T-cell (primary cell): Measurements from ENCODE around the gene OPHN1. TPM values are rescaled to one million over a fixed set of nuclear protein-coding genes. Genes with fewer than 3 reads are reported as not detected.
A peak's percentile ranks its signal among the peaks of the same experiment; 100 is the strongest.

Source experiments
- ATAC-seq, 4 experiments: fragments of 200-7000 bp in 3 of 4; fragments of 150-1000 bp in 1 of 4; cut with Tn5 transposase; replicated peaks in 1 of 4; 1 replicate in 3 of 4; 2 replicates in 1 of 4; pipeline ENCODE4 v1.10.0; 2021; ENCODE audit warnings: moderate library complexity in 3 of 4, mild to moderate bottlenecking in 2 of 4, moderate number of reproducible peaks in 1 of 4
- CTCF ChIA-PET, 2 donors: fragments of 300-600 bp; sonication (Branson Sonifier 250); formaldehyde crosslinking; loops; one replicate each; lab custom pipeline; 2022; ENCODE audit warnings: antibody characterized with exemption in 2 of 2; lab: Charles Lee
- POLR2A ChIA-PET, 2 donors: fragments of 300-600 bp; sonication (Branson Sonifier 250); formaldehyde crosslinking; loops; one replicate each; lab custom pipeline; 2022; ENCODE audit warnings: antibody characterized with exemption in 2 of 2; lab: Charles Lee
- DNase-seq, 35 experiments: peaks; one replicate each; pipeline versions ENCODE4 v3.0.0 to v3.0.0-alpha.2; 2013 to 2023
- H3K27ac ChIP-seq: one replicate; pipeline ENCODE4 v1.5.1; 2013; ENCODE audit warnings: low read length
- H3K27me3 ChIP-seq, 2 experiments: replicated peaks in 1 of 2; 1 replicate in 1 of 2; 2 replicates in 1 of 2; pipeline versions ENCODE4 v1.6.1 to v1.7.0; 2013; ENCODE audit warnings: low read length in 1 of 2, mixed read lengths in 1 of 2; ENCODE audit not compliant: control insufficient read depth in 2 of 2, insufficient read depth in 2 of 2; ENCODE audit errors: extremely low read depth in 1 of 2
- H3K36me3 ChIP-seq, 2 donors: 1 replicate in 1 of 2; 2 replicates in 1 of 2; pipeline versions ENCODE4 v1.6.1 to v1.7.0; 2013; ENCODE audit warnings: low read length in 1 of 2; ENCODE audit not compliant: control insufficient read depth in 2 of 2, insufficient read depth in 1 of 2; ENCODE audit errors: extremely low read depth in 1 of 2
- H3K4me1 ChIP-seq, 2 experiments: 1 replicate in 1 of 2; 2 replicates in 1 of 2; pipeline versions ENCODE4 v1.6.1 to v1.7.0; 2013; ENCODE audit warnings: low read length in 2 of 2, mixed read lengths in 1 of 2; ENCODE audit not compliant: insufficient read depth in 2 of 2, control insufficient read depth in 1 of 2; ENCODE audit errors: extremely low read depth in 1 of 2
- H3K4me3 ChIP-seq, 2 donors: 1 replicate in 1 of 2; 2 replicates in 1 of 2; pipeline versions ENCODE4 v1.5.1 to v1.7.0; 2013; ENCODE audit warnings: mild to moderate bottlenecking in 2 of 2, low read length in 1 of 2, moderate library complexity in 1 of 2; ENCODE audit not compliant: control insufficient read depth in 1 of 2; ENCODE audit errors: extremely low read depth in 1 of 2
- H3K9me3 ChIP-seq: 2 replicates; pipeline ENCODE4 v1.7.0; 2013
- H3K27ac Mint-ChIP-seq, 2 donors: one replicate each; pipeline ENCODE4 v1.8.0; 2020 to 2021; ENCODE audit warnings: mild to moderate bottlenecking in 2 of 2, mixed read lengths in 2 of 2
- H3K27me3 Mint-ChIP-seq, 2 donors: one replicate each; pipeline ENCODE4 v1.8.0; 2021 to 2022; ENCODE audit warnings: mixed read lengths in 2 of 2
- H3K36me3 Mint-ChIP-seq: one replicate; pipeline ENCODE4 v1.8.0; 2021; ENCODE audit warnings: mixed read lengths
- H3K4me1 Mint-ChIP-seq, 3 donors: one replicate each; pipeline ENCODE4 v1.8.0; 2020 to 2022; ENCODE audit warnings: mixed read lengths in 3 of 3, mild to moderate bottlenecking in 1 of 3
- H3K4me3 Mint-ChIP-seq, 3 donors: one replicate each; pipeline ENCODE4 v1.8.0; 2020 to 2022; ENCODE audit warnings: mild to moderate bottlenecking in 3 of 3, mixed read lengths in 3 of 3, moderate library complexity in 3 of 3
- H3K9me3 Mint-ChIP-seq, 3 donors: one replicate each; pipeline ENCODE4 v1.8.0; 2020 to 2022; ENCODE audit warnings: mixed read lengths in 3 of 3
- WGBS: methylation state at CpG from one replicate; pipeline ENCODE4 v1.1.5; 2013; ENCODE audit warnings: missing lambda C conversion rate; ENCODE audit not compliant: insufficient coverage; 5-methylcytosine and 5-hydroxymethylcytosine counted together
- total RNA-seq, 35 experiments: library from RNA in 6 of 35; stranded (reverse) in 6 of 35; fragments of 120-200 nt in 1 of 35; gene quantifications; one replicate each; pipeline versions ENCODE4 v1.2.1 to v1.2.4 and lab custom pipeline; 2013 to 2026

OPHN1 gene
- total RNA-seq, 5 donors from 2014 or later (not counting 1 experiment from before 2014, with no cell fraction given), result 0.07 to 0.25 (median 0.15) TPM

- CTCF ChIA-PET, result no interaction called here
- Histone ChIP-seq H3K27me3 (no peaks in the 10 kb centered on the region), H3K9me3 (no peaks in the 10 kb centered on the region), H3K4me1 (no peaks in the 10 kb centered on the region), H3K27ac (no peak overlapping the region), H3K36me3 (no peaks in the 10 kb centered on the region), H3K4me3 (no peak overlapping the region)
- Mint-ChIP-seq H3K36me3 (no peaks in the 10 kb centered on the region), H3K4me3 (no peak overlapping the region), H3K4me1 (no peaks in the 10 kb centered on the region), H3K27me3 (peaks cover 2 to 11% of the 10 kb centered on the region in 2 donors), H3K9me3 (no peaks in the 10 kb centered on the region), H3K27ac (no peak overlapping the region)
- ATAC-seq, result no peak
- WGBS, result 40% methylated on average over 1 of the region's 1 CpG
- no peak for DNase-seq
- POLR2A ChIA-PET, result no interaction called here
Measured at GRCh38 chrX:68203211-68203610, 230.1 kb downstream of the OPHN1 start.

GRCh38 chrX:68199062-68199848, 234.0 kb downstream of the OPHN1 start:
- no peaks in the 10 kb centered on the region for H3K4me1 ChIP-seq
- no peaks in the 10 kb centered on the region for H3K27me3 ChIP-seq
- no CpG with 5 or more reads among the region's 4 CpGs for WGBS
- no peak overlapping the region for H3K27ac ChIP-seq
- H3K9me3 ChIP-seq, result no peaks in the 10 kb centered on the region
- no peaks in the 10 kb centered on the region for H3K9me3 Mint-ChIP-seq
- H3K36me3 Mint-ChIP-seq, result no peaks in the 10 kb centered on the region
- no peak overlapping the region for H3K27ac Mint-ChIP-seq
- H3K4me3 Mint-ChIP-seq, result no peak overlapping the region
- DNase-seq (no peak), ATAC-seq (no peak)
- no peak overlapping the region for H3K4me3 ChIP-seq
- ChIA-PET POLR2A (no interaction called here), CTCF (no interaction called here)
- H3K4me1 Mint-ChIP-seq, result no peaks in the 10 kb centered on the region
- H3K27me3 Mint-ChIP-seq, result peaks cover 0 to 10% of the 10 kb centered on the region in 2 donors
- no peaks in the 10 kb centered on the region for H3K36me3 ChIP-seq

- H3K36me3 Mint-ChIP-seq, result no peaks in the 10 kb centered on the region
- no peak overlapping the region for H3K27ac Mint-ChIP-seq
- ChIA-PET CTCF (interaction anchor here (0.5 to 1.2 kb wide), 3 partner anchors 14 to 844 kb away, joined by 3 to 4 read pairs (median 4); no protein-coding TSS in a partner anchor), POLR2A (no interaction called here)
- Histone ChIP-seq H3K4me3 (no peak overlapping the region), H3K27me3 (no peaks in the 10 kb centered on the region), H3K36me3 (no peaks in the 10 kb centered on the region), H3K4me1 (peaks cover 0 to 3% of the 10 kb centered on the region in 2 experiments), H3K9me3 (no peaks in the 10 kb centered on the region), H3K27ac (no peak overlapping the region)
- H3K4me3 Mint-ChIP-seq, result no peak overlapping the region
- H3K9me3 Mint-ChIP-seq, result no peaks in the 10 kb centered on the region
- ATAC-seq (peak in 1 of 4 experiments; percentile 43), DNase-seq (peak in 9 of 35 experiments; percentile 0 to 36 (median 2))
- 100% methylated on average over 1 of the region's 5 CpGs for WGBS
- peaks cover 0 to 15% (median 4%) of the 10 kb centered on the region in 3 donors for H3K4me1 Mint-ChIP-seq
- peaks cover 0 to 4% of the 10 kb centered on the region in 2 donors for H3K27me3 Mint-ChIP-seq
Measured at GRCh38 chrX:68196939-68197791, 236.1 kb downstream of the OPHN1 start.

- CTCF ChIA-PET, result interaction anchor here in 1 of 2 donors (0.6 kb wide), 1 partner anchor 50 kb away, joined by 3 read pairs; no protein-coding TSS in a partner anchor
Measured at GRCh38 chrX:68195561-68195960, 237.7 kb downstream of the OPHN1 start.

GRCh38 chrX:68193786-68194185, 239.5 kb downstream of the OPHN1 start:
- CTCF ChIA-PET, result interaction anchor here in 1 of 2 donors (1.0 kb wide), 1 partner anchor 10 kb away, joined by 3 read pairs; no protein-coding TSS in a partner anchor
- Histone ChIP-seq H3K27me3 (no peaks in the 10 kb centered on the region), H3K4me1 (peaks cover 0 to 3% of the 10 kb centered on the region in 2 experiments), H3K27ac (no peak overlapping the region), H3K4me3 (no peak overlapping the region), H3K36me3 (no peaks in the 10 kb centered on the region), H3K9me3 (no peaks in the 10 kb centered on the region)
- ATAC-seq (no peak), DNase-seq (no peak)
- 92% methylated on average over 2 of the region's 2 CpGs for WGBS
- peaks cover 0 to 16% (median 4%) of the 10 kb centered on the region in 3 donors for H3K4me1 Mint-ChIP-seq
- POLR2A ChIA-PET, result no interaction called here
- H3K36me3 Mint-ChIP-seq, result no peaks in the 10 kb centered on the region
- H3K9me3 Mint-ChIP-seq, result no peaks in the 10 kb centered on the region
- H3K4me3 Mint-ChIP-seq, result no peak overlapping the region
- H3K27me3 Mint-ChIP-seq, result peaks cover 0 to 9% of the 10 kb centered on the region in 2 donors
- H3K27ac Mint-ChIP-seq, result peak overlapping the region in 1 of 2 donors; percentile 43

More at GRCh38 chrX:68195561-68195960, 237.7 kb downstream of the OPHN1 start:
- no peaks in the 10 kb centered on the region for H3K36me3 Mint-ChIP-seq
- H3K27ac ChIP-seq, result no peak overlapping the region
- ATAC-seq, result no peak
- no peak overlapping the region for H3K27ac Mint-ChIP-seq
- H3K9me3 Mint-ChIP-seq, result no peaks in the 10 kb centered on the region
- no peak overlapping the region for H3K4me3 Mint-ChIP-seq
- H3K27me3 ChIP-seq, result no peaks in the 10 kb centered on the region
- no peaks in the 10 kb centered on the region for H3K9me3 ChIP-seq
- no peak overlapping the region for H3K4me3 ChIP-seq
- H3K27me3 Mint-ChIP-seq, result peaks cover 0 to 6% of the 10 kb centered on the region in 2 donors
- H3K4me1 Mint-ChIP-seq, result peaks cover 0 to 16% (median 4%) of the 10 kb centered on the region in 3 donors
- H3K36me3 ChIP-seq, result no peaks in the 10 kb centered on the region
- DNase-seq, result no peak
- POLR2A ChIA-PET, result no interaction called here
- peaks cover 0 to 3% of the 10 kb centered on the region in 2 experiments for H3K4me1 ChIP-seq

GRCh38 chrX:68193234-68193633, 240.1 kb downstream of the OPHN1 start:
- H3K27me3 ChIP-seq, result no peaks in the 10 kb centered on the region
- H3K27ac Mint-ChIP-seq, result no peak overlapping the region
- POLR2A ChIA-PET, result no interaction called here

More at GRCh38 chrX:68193234-68193633, 240.1 kb downstream of the OPHN1 start:
- Histone ChIP-seq H3K4me3 (no peak overlapping the region), H3K9me3 (no peaks in the 10 kb centered on the region), H3K27ac (no peak overlapping the region), H3K36me3 (no peaks in the 10 kb centered on the region), H3K4me1 (peaks cover 0 to 3% of the 10 kb centered on the region in 2 experiments)
- no peaks in the 10 kb centered on the region for H3K9me3 Mint-ChIP-seq
- CTCF ChIA-PET, result interaction anchor here in 1 of 2 donors (1.0 kb wide), 1 partner anchor 10 kb away, joined by 3 read pairs; no protein-coding TSS in a partner anchor
- WGBS, result no CpG with 5 or more reads among the region's 3 CpGs
- H3K4me3 Mint-ChIP-seq, result no peak overlapping the region
- no peaks in the 10 kb centered on the region for H3K36me3 Mint-ChIP-seq
- DNase-seq, result no peak
- H3K4me1 Mint-ChIP-seq, result peaks cover 0 to 16% (median 4%) of the 10 kb centered on the region in 3 donors
- ATAC-seq, result no peak
- peaks cover 0 to 9% of the 10 kb centered on the region in 2 donors for H3K27me3 Mint-ChIP-seq
